SK-N-MC (cell line): ENCODE measurements around the gene CHRND.

Source experiments
- EZH2 ChIP-seq: fragments of 200-600 bp; sonication (generic); IDR thresholded peaks from one replicate; pipeline ENCODE4 v1.6.1; 2017; ENCODE audit warnings: antibody characterized with exemption
- FOXP2 ChIP-seq: optimal IDR thresholded peaks from 2 replicates; pipeline ENCODE3; 2011; ENCODE audit warnings: mild to moderate bottlenecking, moderate library complexity; ENCODE audit not compliant: insufficient read depth; ENCODE audit errors: extremely low read length, control extremely low read depth
- POLR2AphosphoS5 ChIP-seq: IDR thresholded peaks from 2 replicates; pipeline ENCODE4 v1.6.1; 2012; ENCODE audit warnings: mild to moderate bottlenecking, low read depth, low read length, borderline replicate concordance

GRCh38 chr2:232503809-232504323, 22.1 kb upstream of the CHRND start:
- TF ChIP-seq POLR2AphosphoS5 (no peak), EZH2 (no peak), FOXP2 (no peak)
